HCT116 (cell line): Measurements from ENCODE around the gene VIPR1. TPM values are rescaled to one million over a fixed set of nuclear protein-coding genes. Genes with fewer than 3 reads are reported as not detected.

Experiments used
- ATAC-seq: fragments of 200-7000 bp; cut with Tn5 transposase; 2 replicates; pipeline ENCODE4 v1.9.1; 2020; ENCODE audit warnings: mild to moderate bottlenecking, moderate library complexity
- BruUV-seq: library from RNA; stranded (reverse); fragments of 400-500 nt; replicated peaks from 2 replicates; lab custom pipeline; 2021; lab: Mats Ljungman, UMichigan
- CTCF ChIA-PET: fragments of 300-600 bp; sonication (Branson Sonifier 250); formaldehyde crosslinking; loops from one replicate; lab custom pipeline; 2021; ENCODE audit warnings: antibody characterized with exemption; lab: Charles Lee
- POLR2A ChIA-PET: fragments of 300-600, 350-600 bp; sonication (Branson Sonifier 250); formaldehyde crosslinking; loops from one replicate; lab custom pipeline; 2021; ENCODE audit warnings: antibody characterized with exemption; lab: Charles Lee
- RAD21 ChIA-PET, 2 experiments: fragments of 300-600 bp; sonication (Branson Sonifier 250); formaldehyde crosslinking; loops; one replicate each; lab custom pipeline; 2023; ENCODE audit warnings: low total read pairs in 2 of 2; ENCODE audit not compliant: uncharacterized antibody in 2 of 2, unreplicated experiment in 2 of 2, low non-redundant PET in 1 of 2; lab: Charles Lee
- DNase-seq: peaks from one replicate; pipeline ENCODE4 v3.0.0-alpha.2; 2010; ENCODE audit warnings: low read depth, low spot score
- H2AFZ ChIP-seq: fragments of 200-600 bp; shearing (Covaris generic), sonication (generic); 2 replicates; pipeline ENCODE4 v1.6.1; 2017; ENCODE audit warnings: low read depth, mixed run types, mixed read lengths, antibody characterized with exemption, low read length; ENCODE audit not compliant: poor library complexity, severe bottlenecking
- H3K27ac ChIP-seq: 2 replicates; pipeline ENCODE4 v1.5.1; 2012; ENCODE audit warnings: low read depth, low read length
- H3K27me3 ChIP-seq: fragments of 200-600 bp; sonication (generic); 2 replicates; pipeline ENCODE4 v1.6.1; 2016; ENCODE audit warnings: mixed run types, low read length, mixed read lengths; ENCODE audit not compliant: insufficient read depth
- H3K36me3 ChIP-seq, 2 experiments: fragments of 200-500 bp in 1 of 2; fragments of 200-600 bp in 1 of 2; sonication (Bioruptor generic) in 1 of 2; sonication (generic) in 1 of 2; 2 replicates each; pipeline versions ENCODE4 v1.5.1 to v1.6.1; 2014 to 2016; ENCODE audit warnings: low read length in 2 of 2, inconsistent platforms in 1 of 2, mixed read lengths in 1 of 2, mixed run types in 1 of 2; ENCODE audit not compliant: insufficient read depth in 2 of 2, control insufficient read depth in 1 of 2
- H3K4me1 ChIP-seq, 2 experiments: fragments of 200-600 bp in 1 of 2; sonication (generic) in 1 of 2; 2 replicates each; pipeline versions ENCODE4 v1.5.1 to v1.6.1; 2012 to 2017; ENCODE audit warnings: low read length in 2 of 2, inconsistent platforms in 1 of 2, mild to moderate bottlenecking in 1 of 2, mixed read lengths in 1 of 2, mixed run types in 1 of 2, moderate library complexity in 1 of 2; ENCODE audit not compliant: insufficient read depth in 2 of 2, control insufficient read depth in 1 of 2
- H3K4me2 ChIP-seq: fragments of 200-600 bp; sonication (generic); 2 replicates; pipeline ENCODE4 v1.6.1; 2017; ENCODE audit warnings: mixed run types, low read length, mixed read lengths
- H3K4me3 ChIP-seq, 2 experiments: fragments of 200-600 bp in 1 of 2; sonication (generic) in 1 of 2; replicated peaks in 1 of 2; 2 replicates each; pipeline ENCODE4 v1.5.1; 2011 to 2016; ENCODE audit warnings: low read length in 2 of 2, control low read depth in 1 of 2, low read depth in 1 of 2, mild to moderate bottlenecking in 1 of 2, mixed read lengths in 1 of 2, mixed run types in 1 of 2
- H3K79me2 ChIP-seq: fragments of 200-600 bp; sonication (generic); 2 replicates; pipeline ENCODE4 v1.6.1; 2017; ENCODE audit warnings: mild to moderate bottlenecking, mixed run types, low read length, moderate library complexity, mixed read lengths; ENCODE audit not compliant: insufficient read depth
- H3K9ac ChIP-seq: fragments of 200-600 bp; sonication (generic); 2 replicates; pipeline ENCODE4 v1.6.1; 2016; ENCODE audit warnings: low read length, mixed read lengths
- H3K9me2 ChIP-seq: fragments of 200-600 bp; sonication (generic), shearing (Covaris generic); 2 replicates; pipeline ENCODE4 v1.6.1; 2017; ENCODE audit warnings: mixed run types, mild to moderate bottlenecking, moderate library complexity; ENCODE audit not compliant: insufficient read depth
- H3K9me3 ChIP-seq, 2 experiments: fragments of 200-500 bp in 1 of 2; fragments of 200-600 bp in 1 of 2; sonication (Bioruptor generic) in 1 of 2; sonication (generic) in 1 of 2; 2 replicates each; pipeline ENCODE4 v1.6.1; 2014 to 2017; ENCODE audit warnings: low read length in 2 of 2, mixed read lengths in 2 of 2, inconsistent platforms in 1 of 2, low read depth in 1 of 2, mild to moderate bottlenecking in 1 of 2, mixed run types in 1 of 2, moderate library complexity in 1 of 2; ENCODE audit not compliant: control insufficient read depth in 1 of 2, insufficient read depth in 1 of 2
- H4K20me1 ChIP-seq: fragments of 200-600 bp; sonication (generic), shearing (Covaris generic); 2 replicates; pipeline ENCODE4 v1.6.1; 2017; ENCODE audit warnings: mixed run types, mild to moderate bottlenecking, moderate library complexity; ENCODE audit not compliant: insufficient read depth
- CBX3 ChIP-seq: IDR thresholded peaks from 2 replicates; pipeline ENCODE4 v1.6.1; 2012; ENCODE audit warnings: low read depth
- CEBPB ChIP-seq: IDR thresholded peaks from 2 replicates; pipeline ENCODE4 v1.6.1; 2012; ENCODE audit warnings: low read depth
- CTCF ChIP-seq, 3 experiments: fragments of 200-600 bp in 1 of 3; sonication (generic) in 1 of 3; IDR thresholded peaks in 2 of 3; conservative IDR thresholded peaks in 1 of 3; 2 replicates each; pipeline ENCODE4 v1.5.1; 2012 to 2017; ENCODE audit warnings: low read depth in 2 of 3, low read length in 2 of 3, antibody characterized with exemption in 1 of 3, borderline replicate concordance in 1 of 3, control low read depth in 1 of 3, mild to moderate bottlenecking in 1 of 3, mixed read lengths in 1 of 3, mixed run types in 1 of 3, moderate library complexity in 1 of 3; ENCODE audit not compliant: insufficient read depth in 1 of 3
- EGR1 ChIP-seq: IDR thresholded peaks from 2 replicates; pipeline ENCODE4 v1.6.1; 2012; ENCODE audit warnings: low read depth
- EZH2 ChIP-seq: fragments of 200-600 bp; sonication (generic); IDR thresholded peaks from 2 replicates; pipeline ENCODE4 v1.6.1; 2017; ENCODE audit warnings: antibody characterized with exemption, mixed run types
- EZH2phosphoT487 ChIP-seq: fragments of 200-600 bp; IDR thresholded peaks from 2 replicates; pipeline ENCODE4 v1.6.1; 2018; ENCODE audit warnings: antibody characterized with exemption, borderline replicate concordance
- JUND ChIP-seq: IDR thresholded peaks from 2 replicates; pipeline ENCODE4 v1.6.1; 2012
- POLR2A ChIP-seq: IDR thresholded peaks from 2 replicates; pipeline ENCODE4 v1.7.0; 2011; ENCODE audit warnings: borderline replicate concordance; ENCODE audit not compliant: insufficient read depth, insufficient read length; ENCODE audit errors: extremely low read depth
- POLR2AphosphoS5 ChIP-seq: IDR thresholded peaks from 2 replicates; pipeline ENCODE4 v1.6.1; 2011; ENCODE audit warnings: mild to moderate bottlenecking, low read depth, low read length, moderate library complexity
- RAD21 ChIP-seq: IDR thresholded peaks from 2 replicates; pipeline ENCODE4 v1.6.1; 2012; ENCODE audit warnings: low read depth, mild to moderate bottlenecking
- SIN3A ChIP-seq: IDR thresholded peaks from 2 replicates; pipeline ENCODE4 v1.6.1; 2012; ENCODE audit warnings: low read depth
- SP1 ChIP-seq: IDR thresholded peaks from 2 replicates; pipeline ENCODE4 v1.6.1; 2012; ENCODE audit warnings: low read depth
- SRF ChIP-seq: IDR thresholded peaks from 2 replicates; pipeline ENCODE4 v1.6.1; 2012; ENCODE audit warnings: low read depth
- YY1 ChIP-seq: IDR thresholded peaks from 2 replicates; pipeline ENCODE4 v1.6.1; 2011; ENCODE audit warnings: low read length, low read depth, moderate library complexity, mild to moderate bottlenecking; ENCODE audit not compliant: insufficient replicate concordance; ENCODE audit errors: extremely low read depth
- ZFX ChIP-seq: fragments of 450-650 bp; IDR thresholded peaks from 2 replicates; pipeline ENCODE4 v1.6.1; 2017
- ZNF274 ChIP-seq: fragments of 200-500 bp; sonication (Bioruptor generic); IDR thresholded peaks from 2 replicates; pipeline ENCODE4 v1.6.1; 2014; ENCODE audit warnings: mild to moderate bottlenecking, low read depth, low read length, inconsistent platforms
- intact Hi-C: fragments of 100-400 bp; cut with micrococcal nuclease; formaldehyde crosslinking; loops from 2 replicates; pipeline ENCODE4 v1.10.0; 2022
- total RNA-seq: library from RNA; stranded (reverse); gene quantifications from one replicate; pipeline ENCODE4 v1.2.1, GENCODE V29; 2021; ENCODE audit not compliant: unreplicated experiment
- TF ChIP-seq, protein P1 (sequence below): IDR thresholded peaks from 2 replicates; pipeline ENCODE4 v1.6.1; 2012

VIPR1 gene
- total RNA-seq, 1 experiment from 2014 or later = 9.6 TPM

- H4K20me1 ChIP-seq = no peaks in the 10 kb centered on the region
- no peaks in the 10 kb centered on the region for H3K9me3 ChIP-seq
- H3K36me3 ChIP-seq = no peaks in the 10 kb centered on the region
- H3K4me3 ChIP-seq = peak overlapping the region; percentile 75 to 80
- peak overlapping the region; percentile 78 for H3K27ac ChIP-seq
- H3K9me2 ChIP-seq = no peaks in the 10 kb centered on the region
- ChIA-PET RAD21 (interaction anchor here in 1 of 2 experiments (0.9 to 1.0 kb wide), 2 partner anchors 9 to 163 kb away, joined by 3 read pairs; partner anchors contain the start of gene SS18L2), CTCF (no interaction called here), POLR2A (interaction anchor here (2.2 kb wide), 2 partner anchors 10 to 79 kb away, joined by 5 to 15 read pairs; partner anchors contain the start of genes SS18L2 and VIPR1)
- H3K4me1 ChIP-seq = peaks cover 15 to 18% of the 10 kb centered on the region in 2 experiments; a peak in 3 of 4 replicates
- peak overlapping the region; percentile 70 for H3K9ac ChIP-seq
- H3K4me2 ChIP-seq = peak overlapping the region; percentile 93
- no peak overlapping the region for H2AFZ ChIP-seq
- no peak for ATAC-seq
- BruUV-seq = no TSS peak
- no peaks in the 10 kb centered on the region for H3K27me3 ChIP-seq
- TF ChIP-seq JUND (no peak), RAD21 (no peak), CEBPB (no peak), EGR1 (no peak), ZNF274 (no peak), YY1 (no peak), CBX3 (no peak)
- no peak for DNase-seq
- intact Hi-C loops = no loop called here
- H3K79me2 ChIP-seq = peaks cover 37% of the 10 kb centered on the region
Observed at GRCh38 chr3:42581400-42581708, 78.9 kb downstream of the VIPR1 start.

- ATAC-seq (peak; percentile 96), DNase-seq (peak; percentile 87)
- H3K9me2 ChIP-seq = no peaks in the 10 kb centered on the region
- no peaks in the 10 kb centered on the region for H3K36me3 ChIP-seq
- TF ChIP-seq SIN3A (peak; percentile 69; the same call in 1 of the 2 replicates), RAD21 (peak; percentile 58), EZH2 (no peak), EZH2phosphoT487 (no peak), ZNF274 (no peak), POLR2A (peak; percentile 51), SP1 (peak; percentile 86), CTCF (IDR thresholded peaks at IDR 0.05 in 2 of 3, conservative IDR thresholded peaks at IDR 0.05 in 1 of 3; ENCODE audit: borderline replicate concordance in 1 of 3, insufficient read depth in 1 of 3, low read depth in 2 of 3, low read length in 2 of 3) (peak in 1 of 3 experiments; percentile 26; a peak in 1 of 6 replicates), YY1 (peak; percentile 55), EGR1 (peak; percentile 48; the same call in 1 of the 2 replicates), ZFX (peak; percentile 95), POLR2AphosphoS5 (peak; percentile 77; the same call in 1 of the 2 replicates), SRF (no peak)
- TF ChIP-seq, protein P1, sequence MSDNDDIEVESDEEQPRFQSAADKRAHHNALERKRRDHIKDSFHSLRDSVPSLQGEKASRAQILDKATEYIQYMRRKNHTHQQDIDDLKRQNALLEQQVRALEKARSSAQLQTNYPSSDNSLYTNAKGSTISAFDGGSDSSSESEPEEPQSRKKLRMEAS = peak; percentile 81
- no peaks in the 10 kb centered on the region for H3K9me3 ChIP-seq
- H3K79me2 ChIP-seq = peaks cover 32% of the 10 kb centered on the region
- CTCF ChIA-PET = interaction anchor here (1.7 kb wide), 1 partner anchor 176 kb away, joined by 3 read pairs; no protein-coding TSS in a partner anchor
- H3K27ac ChIP-seq = peak within 1 kb of the TSS; percentile 78
- H3K27me3 ChIP-seq = no peaks in the 10 kb centered on the region
- H3K9ac ChIP-seq = peak within 1 kb of the TSS; percentile 70
- BruUV-seq = no TSS peak
- no peaks in the 10 kb centered on the region for H4K20me1 ChIP-seq
- POLR2A ChIA-PET = interaction anchor here (2.2 kb wide), 2 partner anchors 9 to 80 kb away, joined by 5 to 15 read pairs; partner anchors contain the start of genes SS18L2 and VIPR1
- peak within 1 kb of the TSS; percentile 41 for H2AFZ ChIP-seq
- intact Hi-C loops = loop anchor here (1.0 kb wide), 1 partner anchor 8 kb away; the partner anchor contains the start of gene SS18L2
- H3K4me1 ChIP-seq = peaks cover 15 to 18% of the 10 kb centered on the region in 2 experiments; a peak in 3 of 4 replicates
- peak within 1 kb of the TSS; percentile 93 for H3K4me2 ChIP-seq
- RAD21 ChIA-PET = interaction anchor here in 1 of 2 experiments (1.0 kb wide), 1 partner anchor 9 kb away, joined by 3 read pairs; the partner anchor contains the start of gene SS18L2
- peak within 1 kb of the TSS; percentile 75 to 80 for H3K4me3 ChIP-seq
Observed at GRCh38 chr3:42581709-42582473, 79.4 kb downstream of the VIPR1 start, which contains the start of gene SEC22C. Gene SEC22C (minus strand): TSS chr3:42581967. CDS start chr3:42569046, 12,921 bp downstream.
